Limb (tissue), 2 donors: ENCODE data around the gene WHAMM.
"Not testable (repeated sequence)": the region's sequence is repeated elsewhere in the genome, so short reads cannot be mapped to it uniquely, and the experiment has no call there.

ENCODE experiments used
- DNase-seq, 2 donors: peaks; one replicate each; pipeline ENCODE4 v3.0.0-alpha.2; 2016; ENCODE audit errors: extremely low spot score in 2 of 2

The WHAMM gene

DNA sequence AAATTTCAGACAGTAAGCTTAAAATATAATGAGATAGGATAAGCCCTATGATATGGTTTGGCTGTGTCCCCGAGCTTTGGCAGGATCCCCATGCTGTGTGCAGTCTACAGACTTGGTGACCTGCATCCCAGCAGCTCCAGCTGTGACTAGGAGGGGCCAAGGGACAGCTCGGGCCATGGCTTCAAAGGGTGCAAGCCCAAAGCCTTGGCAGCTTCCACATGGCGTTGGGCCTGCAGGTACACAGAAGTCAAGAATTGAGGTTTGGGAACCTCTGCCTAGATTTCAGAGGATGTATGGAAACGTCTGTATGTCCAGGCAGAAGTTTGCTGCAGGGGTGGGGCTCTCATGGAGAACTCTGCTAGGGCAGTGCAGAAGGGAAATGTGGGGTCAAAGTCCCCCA is 56.2 kb downstream of the WHAMM start:
- not testable (repeated sequence) for DNase-seq

DNA sequence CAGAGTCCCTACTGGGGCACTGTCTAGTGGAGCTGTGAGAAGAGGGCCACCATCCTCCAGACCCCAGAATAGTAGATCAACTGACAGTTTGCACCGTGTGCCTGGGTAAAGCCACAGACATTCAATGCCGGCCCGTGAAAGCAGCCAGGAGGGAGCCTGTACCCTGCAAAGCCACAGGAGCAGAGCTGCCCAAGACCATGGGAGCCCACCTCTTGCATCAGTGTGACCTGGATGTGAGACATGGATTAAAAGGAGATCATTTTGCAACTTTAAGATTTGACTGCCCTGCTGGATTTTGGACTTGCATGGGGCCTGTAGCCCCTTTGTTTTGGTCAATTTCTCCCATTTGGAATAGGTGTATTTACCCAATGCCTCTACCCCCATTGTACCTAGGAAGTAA is 56.6 kb downstream of the WHAMM start:
- not testable (repeated sequence) for DNase-seq

DNA sequence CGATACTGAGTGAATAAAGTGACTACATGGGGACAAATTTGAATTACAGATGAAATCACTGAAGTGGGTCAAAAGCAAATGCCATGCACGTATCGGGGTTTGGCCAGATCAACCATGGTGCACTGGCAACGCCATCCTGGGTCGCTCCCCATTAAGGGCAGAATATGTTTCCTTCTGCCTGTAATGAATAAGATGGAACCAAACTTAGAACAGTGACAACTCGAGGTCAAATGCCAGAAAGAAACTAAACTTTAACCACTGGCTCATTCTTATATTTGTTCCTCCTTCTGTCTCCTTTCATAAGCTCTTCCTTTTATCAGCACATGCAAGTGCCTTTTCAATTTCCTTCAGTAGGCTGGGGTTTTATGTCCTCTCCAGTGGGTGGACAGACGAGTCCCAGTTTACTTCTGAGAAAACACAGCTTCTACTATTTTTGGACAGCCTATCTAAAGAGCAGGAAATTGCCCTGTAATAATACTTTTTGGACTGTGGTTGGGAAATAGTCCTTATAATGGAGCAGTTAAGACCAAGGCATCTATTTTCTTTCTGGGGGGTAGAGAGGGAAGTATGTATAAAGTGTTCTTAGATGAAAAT is 61.4 kb downstream of the WHAMM start:
- no peak for DNase-seq

DNA sequence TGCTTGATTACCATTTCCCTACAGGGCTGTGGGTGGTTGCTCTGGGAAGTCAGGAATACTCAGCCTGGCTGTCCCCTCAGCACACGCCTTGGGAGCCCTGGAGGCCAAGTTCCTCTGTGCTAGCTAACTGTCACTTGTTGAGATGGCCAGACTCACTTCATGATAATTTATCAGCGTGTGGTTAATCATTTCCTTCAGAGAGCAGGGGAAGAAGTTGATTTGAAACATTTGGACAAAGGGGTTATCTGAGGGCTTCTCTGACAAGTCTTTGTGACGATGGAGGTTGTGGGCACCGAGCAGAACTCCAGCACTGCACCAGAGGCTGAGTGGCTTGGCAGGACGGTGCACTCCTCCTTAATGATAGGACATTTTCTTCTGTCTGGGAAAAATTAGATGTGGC is 61.9 kb downstream of the WHAMM start:
- DNase-seq, result no peak

DNA sequence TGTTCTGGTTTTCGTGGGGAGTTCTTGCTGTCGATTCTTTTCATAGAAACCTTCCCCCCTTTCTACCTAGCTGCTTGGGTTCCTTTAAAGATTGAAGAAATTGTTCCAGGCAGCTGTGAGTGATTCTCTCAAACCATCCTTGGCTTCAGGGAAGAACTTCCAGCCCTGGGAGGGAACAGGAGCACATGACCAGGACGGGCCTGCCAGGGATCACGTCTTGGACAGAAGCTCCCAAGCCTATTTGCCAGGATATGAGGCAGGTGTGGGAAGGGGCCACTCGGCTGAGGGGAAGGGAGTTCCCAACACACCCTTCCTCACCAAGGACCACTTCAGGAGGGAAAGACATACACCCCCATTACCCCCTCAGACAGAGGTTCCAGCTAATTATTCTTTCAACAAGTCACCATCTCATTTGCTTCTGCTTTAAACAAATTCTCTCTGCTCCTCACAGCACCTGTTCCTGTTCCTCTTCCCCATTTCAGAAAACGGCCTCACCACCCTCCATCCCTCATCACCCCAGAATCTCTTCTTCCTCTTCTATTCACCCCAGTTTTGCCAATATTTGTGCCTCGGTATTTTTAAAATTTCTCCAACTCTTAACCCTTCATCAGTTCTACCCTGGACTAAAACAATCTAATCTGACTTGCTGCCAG is 62.5 kb downstream of the WHAMM start:
- DNase-seq, result no peak

DNA sequence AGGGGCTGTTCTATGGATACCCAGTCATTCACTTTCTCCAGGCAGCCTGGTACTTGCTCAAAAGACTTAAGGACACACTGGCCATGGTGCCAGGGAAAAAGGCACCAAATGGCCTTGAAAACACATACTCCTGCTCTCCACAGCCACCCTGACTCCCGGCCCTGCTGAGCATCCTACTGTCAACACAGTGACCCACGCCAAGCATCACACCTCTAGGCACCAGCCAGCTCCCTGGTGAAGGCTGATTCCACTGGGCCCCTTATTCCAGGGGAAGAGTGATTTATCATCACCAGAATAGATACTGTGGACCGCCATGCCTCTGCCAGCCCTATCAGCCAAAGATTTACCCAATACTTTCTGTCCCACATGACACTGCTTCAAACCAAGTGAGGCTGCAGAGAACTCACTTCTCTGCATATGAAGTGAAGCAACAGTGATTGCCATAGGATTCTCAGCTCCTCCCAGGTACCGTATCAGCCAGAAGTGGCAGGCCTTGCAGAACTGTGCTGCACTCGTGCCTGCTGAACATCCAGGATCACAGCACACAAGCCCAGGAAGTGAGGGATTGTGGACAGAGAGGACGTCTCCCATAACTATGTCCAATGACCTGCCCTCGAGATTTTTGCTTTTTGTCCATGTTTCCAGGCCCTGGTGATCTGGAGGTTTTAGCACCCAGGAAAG is 63.7 kb downstream of the WHAMM start:
- no peak for DNase-seq

DNA sequence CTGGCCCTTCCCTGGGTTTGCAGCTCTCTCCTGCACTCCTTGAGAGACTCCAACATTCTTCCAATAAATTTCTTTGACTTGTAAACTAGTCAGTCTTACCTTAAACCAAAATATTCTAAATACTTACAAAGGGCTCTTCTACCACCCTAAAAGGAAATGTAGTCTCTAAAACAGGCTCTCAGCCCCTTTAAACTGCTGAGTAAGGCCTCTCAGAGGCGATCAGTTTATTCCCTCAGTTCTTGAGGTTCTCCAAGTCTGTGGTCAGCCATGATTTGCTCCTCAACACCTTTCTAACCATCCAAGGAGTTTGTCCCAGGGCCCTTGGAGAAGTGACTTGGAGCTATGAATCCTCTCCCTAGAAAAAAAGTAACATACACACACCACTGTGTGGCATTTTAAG is 64.8 kb downstream of the WHAMM start:
- no peak for DNase-seq

DNA sequence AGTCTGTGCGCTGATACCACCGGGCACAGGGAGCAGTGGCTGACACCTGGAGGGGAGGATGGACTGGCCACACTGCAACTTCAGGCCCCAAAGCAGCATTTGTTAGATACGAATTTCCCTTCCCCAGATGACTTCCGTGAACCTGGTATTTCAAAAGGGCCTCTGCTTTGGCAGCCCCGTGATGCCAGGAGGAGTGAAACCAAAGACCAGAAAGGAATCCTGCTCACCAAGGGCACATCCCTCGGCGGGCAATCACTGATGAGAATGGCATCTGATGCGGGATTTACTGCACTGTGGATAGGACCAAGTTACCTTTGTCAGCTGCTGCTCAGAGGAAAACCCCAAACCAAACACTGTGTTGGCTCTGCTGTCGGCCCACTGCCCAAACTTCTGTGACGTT is 65.5 kb downstream of the WHAMM start:
- DNase-seq, result no peak

DNA sequence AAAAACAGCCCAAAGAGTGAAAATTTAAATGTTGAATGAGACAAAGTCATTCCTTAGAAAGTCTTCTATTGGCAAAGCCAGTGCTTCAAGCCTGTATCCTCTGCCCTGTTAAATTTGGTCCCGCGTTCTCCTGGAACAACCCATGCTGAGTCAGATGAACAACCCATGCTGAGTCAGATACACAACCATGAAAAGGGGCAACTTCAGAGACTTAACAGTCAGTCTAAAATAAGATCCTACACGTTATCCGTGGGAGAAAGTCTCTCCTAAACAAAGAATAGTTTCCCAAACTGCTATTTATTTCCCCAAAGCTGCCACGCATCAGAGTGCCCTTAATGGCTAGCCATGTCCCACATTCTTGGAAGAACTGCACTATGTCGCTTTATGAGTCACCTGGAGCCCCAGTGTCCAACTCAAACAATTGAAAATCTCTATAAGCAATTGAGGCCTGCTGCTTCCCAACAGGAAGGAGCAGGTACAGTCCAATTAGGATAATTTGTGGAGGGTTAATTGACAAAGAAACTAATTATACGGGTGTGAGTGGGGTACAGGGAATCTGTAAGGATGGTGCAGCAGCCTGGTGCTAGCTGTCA is 66.1 kb downstream of the WHAMM start:
- DNase-seq, result no peak

DNA sequence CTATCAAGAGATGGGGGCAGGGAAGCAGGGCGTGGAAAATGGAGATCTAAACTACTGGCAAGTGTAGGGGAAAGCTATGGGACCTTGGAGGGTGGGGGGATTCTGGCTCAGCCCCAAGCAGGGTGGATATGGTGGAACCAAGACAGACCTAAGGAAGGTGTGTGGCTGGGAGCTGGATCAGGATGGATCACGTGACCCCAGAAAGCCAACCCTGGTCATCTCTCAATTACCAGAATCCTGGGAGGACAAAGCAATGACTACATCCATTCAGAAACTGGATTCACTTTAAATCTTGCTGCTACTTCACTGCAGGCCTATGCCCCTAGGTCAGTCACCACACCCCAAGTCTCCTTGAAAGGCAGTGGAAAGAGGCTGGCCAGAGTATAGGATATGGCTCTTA is 68.4 kb downstream of the WHAMM start:
- DNase-seq, result no peak

DNA sequence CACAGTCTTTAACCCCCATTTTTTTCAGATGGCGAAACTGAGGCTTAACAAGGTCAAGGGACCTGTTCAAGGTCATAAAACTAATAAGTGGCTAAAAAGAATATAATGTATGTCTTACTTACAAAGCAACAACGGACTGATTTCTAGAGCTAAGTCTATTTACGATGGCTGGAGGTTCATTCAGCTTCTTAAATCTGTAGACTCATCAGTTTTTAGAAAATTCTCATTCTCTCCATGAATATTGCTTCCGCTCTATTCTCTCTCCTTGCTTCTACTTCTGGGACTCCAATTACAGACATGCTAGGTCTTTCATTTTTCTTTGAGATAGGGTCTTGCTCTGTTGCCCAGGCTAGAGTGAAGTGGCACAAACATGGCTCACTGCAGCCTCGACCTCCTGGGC is 68.9 kb downstream of the WHAMM start:
- no peak for DNase-seq

DNA sequence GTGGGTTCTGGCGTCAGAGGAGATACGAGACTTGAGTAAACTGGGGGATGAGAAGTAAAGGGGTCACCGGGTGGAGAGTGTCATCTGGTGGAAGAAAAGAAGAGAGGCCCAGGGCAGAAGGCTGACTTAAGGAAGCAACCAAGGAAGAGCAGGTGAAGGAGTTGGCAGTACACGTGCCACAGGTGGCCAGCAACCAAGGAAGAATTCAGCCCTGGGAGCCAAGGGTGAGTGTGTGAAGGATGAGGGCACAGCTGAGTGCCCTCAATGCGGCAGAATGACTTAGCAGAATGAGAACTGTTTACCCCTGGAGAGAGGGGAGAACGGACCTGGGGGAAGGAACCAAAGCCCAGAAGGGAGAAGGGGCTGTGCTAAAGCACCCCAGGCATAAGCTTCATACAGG is 71.3 kb downstream of the WHAMM start:
- DNase-seq, result no peak

DNA sequence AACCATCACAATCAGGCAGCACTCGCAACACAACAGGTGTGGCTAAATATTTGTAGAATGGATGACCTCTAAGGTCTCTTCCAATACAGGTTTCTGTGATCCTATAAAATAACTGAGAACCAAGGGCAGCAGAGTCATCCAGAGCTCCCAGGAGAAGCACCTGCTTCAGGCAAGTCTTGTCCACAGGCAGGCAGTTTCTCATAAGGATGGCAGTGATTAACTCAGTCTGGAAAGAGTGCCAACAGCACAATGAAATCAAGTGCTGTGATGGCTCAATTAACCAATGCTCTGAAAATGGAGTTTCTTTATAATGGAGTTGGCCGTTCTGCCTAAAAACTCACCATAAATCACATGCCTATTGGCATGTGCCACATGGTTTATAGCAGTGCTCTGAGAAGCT is 72.3 kb downstream of the WHAMM start:
- DNase-seq, result no peak

DNA sequence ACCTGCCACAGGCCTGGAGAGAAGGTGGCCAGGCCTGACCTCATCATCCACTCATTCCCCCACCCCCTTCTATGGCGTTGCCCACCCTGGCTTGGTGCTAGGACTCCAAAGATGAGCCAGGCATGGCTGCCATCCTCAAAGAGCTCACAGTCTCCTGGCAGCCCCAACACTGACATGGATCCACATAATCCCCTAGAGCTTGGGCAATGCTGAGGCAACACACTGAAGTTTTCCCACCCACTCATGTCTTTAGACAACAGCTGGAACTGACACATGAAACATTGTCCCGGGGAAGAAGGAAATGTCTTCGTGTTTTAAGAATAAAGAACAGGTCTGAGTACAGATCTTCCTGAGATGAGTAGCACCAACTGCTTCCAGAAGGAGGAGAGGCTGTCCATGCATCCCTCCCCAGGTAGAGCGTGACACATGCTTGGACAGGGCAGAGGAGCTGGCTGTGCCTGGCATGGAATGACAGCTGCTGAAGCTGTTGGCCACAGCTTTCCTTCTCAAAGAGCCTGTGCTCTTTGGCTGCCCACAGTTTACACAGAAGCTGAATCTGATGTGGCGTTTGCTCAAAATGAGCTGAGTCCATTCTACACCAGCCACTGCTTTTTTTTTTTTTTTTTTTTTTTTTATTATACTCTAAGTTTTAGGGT is 73.0 kb downstream of the WHAMM start:
- DNase-seq, result no peak
